ENCODE results near the gene STK38L.

DNA sequence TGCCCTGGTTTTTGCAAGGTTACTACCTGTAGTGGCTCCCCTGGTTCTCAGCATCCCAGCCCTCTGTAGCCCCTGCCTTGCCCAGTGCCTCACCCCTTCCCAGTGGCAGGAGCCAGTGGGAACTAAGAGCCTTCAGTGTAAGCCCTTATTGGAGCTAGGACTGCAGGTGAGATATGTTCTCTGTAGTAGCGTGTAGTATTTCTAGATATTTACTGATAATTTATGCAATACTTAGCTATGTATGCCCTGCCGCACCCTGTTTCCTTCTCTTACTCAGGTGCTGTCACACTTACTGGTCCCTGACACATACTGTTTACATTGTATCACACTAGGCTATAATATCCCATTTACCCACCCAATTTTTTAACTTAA is 92.2 kb downstream of the STK38L start:
- TF ChIP-seq, protein P1, sequence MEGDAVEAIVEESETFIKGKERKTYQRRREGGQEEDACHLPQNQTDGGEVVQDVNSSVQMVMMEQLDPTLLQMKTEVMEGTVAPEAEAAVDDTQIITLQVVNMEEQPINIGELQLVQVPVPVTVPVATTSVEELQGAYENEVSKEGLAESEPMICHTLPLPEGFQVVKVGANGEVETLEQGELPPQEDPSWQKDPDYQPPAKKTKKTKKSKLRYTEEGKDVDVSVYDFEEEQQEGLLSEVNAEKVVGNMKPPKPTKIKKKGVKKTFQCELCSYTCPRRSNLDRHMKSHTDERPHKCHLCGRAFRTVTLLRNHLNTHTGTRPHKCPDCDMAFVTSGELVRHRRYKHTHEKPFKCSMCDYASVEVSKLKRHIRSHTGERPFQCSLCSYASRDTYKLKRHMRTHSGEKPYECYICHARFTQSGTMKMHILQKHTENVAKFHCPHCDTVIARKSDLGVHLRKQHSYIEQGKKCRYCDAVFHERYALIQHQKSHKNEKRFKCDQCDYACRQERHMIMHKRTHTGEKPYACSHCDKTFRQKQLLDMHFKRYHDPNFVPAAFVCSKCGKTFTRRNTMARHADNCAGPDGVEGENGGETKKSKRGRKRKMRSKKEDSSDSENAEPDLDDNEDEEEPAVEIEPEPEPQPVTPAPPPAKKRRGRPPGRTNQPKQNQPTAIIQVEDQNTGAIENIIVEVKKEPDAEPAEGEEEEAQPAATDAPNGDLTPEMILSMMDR (IDR thresholded peaks at IDR 0.05) = no peak
- TF ChIP-seq POLR2AphosphoS5 (IDR thresholded peaks at IDR 0.05) = no peak
- no peak for TF ChIP-seq POLR2A (IDR thresholded peaks at IDR 0.05)
